H1 (cell line): Measurements from ENCODE around the gene MAP7. TPM values are rescaled to one million over a fixed set of nuclear protein-coding genes. Genes with fewer than 3 reads are reported as not detected.

Experiments used
- CHD7 ChIP-seq: fragments of 300-600 bp; sonication (generic); IDR thresholded peaks from 2 replicates; pipeline ENCODE4 v1.7.1; 2012; ENCODE audit warnings: low read length, moderate library complexity, mild to moderate bottlenecking, inconsistent platforms; ENCODE audit not compliant: insufficient replicate concordance
- EP300 ChIP-seq, 2 experiments: IDR thresholded peaks; 1 replicate in 1 of 2; 2 replicates in 1 of 2; pipeline ENCODE4 v1.6.1; 2011 to 2012; ENCODE audit warnings: low read depth in 2 of 2, low read length in 2 of 2, mild to moderate bottlenecking in 2 of 2, borderline replicate concordance in 1 of 2, inconsistent platforms in 1 of 2, moderate library complexity in 1 of 2
- FOSL1 ChIP-seq: IDR thresholded peaks from 2 replicates; pipeline ENCODE4 v1.6.1; 2011; ENCODE audit warnings: mild to moderate bottlenecking, low read depth, low read length, moderate library complexity; ENCODE audit not compliant: insufficient read depth
- GTF2F1 ChIP-seq: IDR thresholded peaks from 2 replicates; pipeline ENCODE4 v1.6.1; 2012; ENCODE audit warnings: low read depth, low read length, improper control_type of control experiment, borderline replicate concordance
- KDM1A ChIP-seq: fragments of 200-600, 300-600 bp; sonication (generic); IDR thresholded peaks from 2 replicates; pipeline ENCODE4 v1.7.1; 2016; ENCODE audit warnings: mild to moderate bottlenecking, low read length, borderline replicate concordance
- KDM4A ChIP-seq: IDR thresholded peaks from one replicate; pipeline ENCODE4 v1.7.1; 2012; ENCODE audit warnings: low read depth, mild to moderate bottlenecking, moderate library complexity, low read length, inconsistent platforms; ENCODE audit not compliant: severe bottlenecking
- NRF1 ChIP-seq: IDR thresholded peaks from 2 replicates; pipeline ENCODE4 v1.6.1; 2011; ENCODE audit warnings: mild to moderate bottlenecking, low read depth, low read length, improper control_type of control experiment
- polyA plus RNA-seq, 7 experiments: library from polyadenylated mRNA; depleted of rRNA in 3 of 7; stranded (reverse) in 5 of 7; unstranded in 2 of 7; fragments of >200 nt in 5 of 7; fragments of 200-250 nt in 2 of 7; gene quantifications; 1 replicate in 5 of 7; 2 replicates in 1 of 7; 4 replicates in 1 of 7; pipeline versions ENCODE4 v1.2.1 to v1.2.3, GENCODE V29; 2011 to 2013; ENCODE audit warnings: missing spikeins in 2 of 7, mixed read lengths in 2 of 7
- total RNA-seq: library from RNA; stranded (reverse); fragmentation: NEBNext Ultra II Directional; extraction: Animal tissue kit (Norgen Biotek cat#: 25700); gene quantifications from 2 replicates; pipeline ENCODE4 v1.2.1, GENCODE V29; 2021

The MAP7 gene
- total and polyA plus RNA-seq, 2 of the 8 experiments (the other 6 are each of a cell fraction or from before 2014, with no cell fraction given) = 13.5 to 66.9 TPM

DNA sequence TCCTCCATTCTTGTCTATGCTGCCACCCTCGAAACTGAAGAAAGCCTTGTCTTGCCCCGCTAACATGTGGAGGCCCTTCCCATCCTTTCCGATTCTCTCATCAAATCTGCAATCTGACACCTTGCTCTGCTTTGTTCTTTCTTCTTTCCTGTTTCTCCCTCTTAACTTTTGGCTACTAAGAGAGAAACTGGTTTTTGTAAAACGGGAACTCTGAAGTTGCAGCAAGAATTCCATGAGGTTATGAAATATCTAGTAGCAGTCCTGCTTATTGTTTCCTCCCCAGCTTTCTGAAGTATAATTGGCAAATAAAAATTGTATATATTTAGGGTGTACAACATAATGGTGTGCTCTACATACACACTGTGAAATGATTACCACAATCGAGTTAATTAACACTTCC lies 80.2 kb downstream of the MAP7 start (continued):
- no peak for TF ChIP-seq CHD7
- no peak for TF ChIP-seq EP300 (IDR thresholded peaks at IDR 0.05; ENCODE audit: borderline replicate concordance in 1 of 2, low read depth in 2 of 2, low read length in 2 of 2)
- no peak for TF ChIP-seq GTF2F1
- no peak for TF ChIP-seq KDM1A
- no peak for TF ChIP-seq FOSL1
- TF ChIP-seq NRF1 = no peak
- TF ChIP-seq KDM4A = no peak
